T follicular helper cell (primary cell): ENCODE data around the gene ARFGAP3.
"Not testable (repeated sequence)": the region's sequence is repeated elsewhere in the genome, so short reads cannot be mapped to it uniquely, and the experiment has no call there.

Experiments used
- DNase-seq: peaks from one replicate; pipeline ENCODE4 v3.0.0-alpha.2; 2020; ENCODE audit warnings: low read depth

Gene ARFGAP3

GRCh38 chr22:42794551-42795510 lies 62.2 kb downstream of the ARFGAP3 start:
- no peak for DNase-seq

GRCh38 chr22:42793848-42794405 lies 63.1 kb downstream of the ARFGAP3 start:
- DNase-seq: no peak

GRCh38 chr22:42792909-42793847 lies 63.9 kb downstream of the ARFGAP3 start:
- DNase-seq: no peak

- DNase-seq: no peak
Measured at GRCh38 chr22:42792453-42792908, 64.6 kb downstream of the ARFGAP3 start.

GRCh38 chr22:42791721-42792452 lies 65.2 kb downstream of the ARFGAP3 start:
- DNase-seq: no peak

- no peak for DNase-seq
Measured at GRCh38 chr22:42788466-42788865, 68.6 kb downstream of the ARFGAP3 start.

GRCh38 chr22:42788021-42788420 lies 69.1 kb downstream of the ARFGAP3 start:
- no peak for DNase-seq

- DNase-seq: no peak
Measured at GRCh38 chr22:42787357-42787736, 69.7 kb downstream of the ARFGAP3 start.

- DNase-seq: no peak
Measured at GRCh38 chr22:42786606-42787356, 70.3 kb downstream of the ARFGAP3 start.

GRCh38 chr22:42785706-42786499 lies 71.2 kb downstream of the ARFGAP3 start:
- no peak for DNase-seq

GRCh38 chr22:42782306-42782705 lies 74.8 kb downstream of the ARFGAP3 start:
- not testable (repeated sequence) for DNase-seq

GRCh38 chr22:42780070-42780540 lies 77.0 kb downstream of the ARFGAP3 start:
- DNase-seq: peak; percentile 21

GRCh38 chr22:42777126-42777525 lies 79.9 kb downstream of the ARFGAP3 start:
- DNase-seq: no peak

- DNase-seq: no peak
Measured at GRCh38 chr22:42773167-42773566, 83.9 kb downstream of the ARFGAP3 start.

GRCh38 chr22:42772647-42773046 lies 84.4 kb downstream of the ARFGAP3 start:
- no peak for DNase-seq

- no peak for DNase-seq
Measured at GRCh38 chr22:42770941-42771647, 86.0 kb downstream of the ARFGAP3 start.

- DNase-seq: no peak
Measured at GRCh38 chr22:42770448-42770726, 86.7 kb downstream of the ARFGAP3 start.

GRCh38 chr22:42769574-42770447 lies 87.3 kb downstream of the ARFGAP3 start:
- DNase-seq: no peak
